HepG2 (cell line): ENCODE measurements around the gene MCMBP. TPM values are rescaled to one million over a fixed set of nuclear protein-coding genes. Genes with fewer than 3 reads are reported as not detected.

Source experiments
- ATAC-seq: fragments of 200-7000 bp; cut with Tn5 transposase; 3 replicates; pipeline ENCODE4 v1.9.1; 2020; ENCODE audit warnings: mild to moderate bottlenecking, moderate library complexity
- BruUV-seq: library from RNA; stranded (reverse); fragments of 400-500 nt; replicated peaks from 2 replicates; lab custom pipeline; 2021; lab: Mats Ljungman, UMichigan
- CTCF ChIA-PET: fragments of 300-600 bp; formaldehyde crosslinking; extraction: SDS; loops from one replicate; lab custom pipeline; 2021; ENCODE audit warnings: low total read pairs, inconsistent platforms, low intra/inter-chr PET ratio; lab: Yijun Ruan, JAX
- POLR2A ChIA-PET: fragments of 350-600 bp; sonication (Branson Sonifier 250); formaldehyde crosslinking; loops from one replicate; lab custom pipeline; 2020; ENCODE audit warnings: antibody characterized with exemption, inconsistent platforms; lab: Yijun Ruan, JAX
- DNase-seq: peaks from one replicate; pipeline ENCODE4 v3.0.0-alpha.2; 2015; ENCODE audit warnings: low spot score
- FAIRE-seq: peaks from 3 replicates; lab custom pipeline; 2011; peaks lifted over from hg19 to GRCh38; lab: Jason Lieb, UNC
- H2AFZ ChIP-seq: one replicate; pipeline ENCODE4 v1.6.1; 2011; ENCODE audit warnings: low read length, inconsistent platforms
- H3K27ac ChIP-seq: fragments of 300-600 bp; 3 replicates; pipeline ENCODE4 v1.8.0; 2011; ENCODE audit warnings: mixed run types, mild to moderate bottlenecking, mixed read lengths, low read length, inconsistent platforms; ENCODE audit not compliant: insufficient read depth; ENCODE audit errors: extremely low read length
- H3K27me3 ChIP-seq, 2 experiments: fragments of 200-600 bp in 1 of 2; 2 replicates in 1 of 2; 3 replicates in 1 of 2; pipeline versions ENCODE4 v1.6.0 to v1.8.0; 2011; ENCODE audit warnings: low read length in 2 of 2, mild to moderate bottlenecking in 2 of 2, moderate library complexity in 2 of 2, inconsistent platforms in 1 of 2; ENCODE audit not compliant: insufficient read depth in 2 of 2, control insufficient read depth in 1 of 2
- H3K36me3 ChIP-seq, 2 experiments: fragments of 200-600 bp in 1 of 2; replicated peaks in 1 of 2; 2 replicates in 1 of 2; 3 replicates in 1 of 2; pipeline versions ENCODE4 v1.5.1 to v1.8.0; 2011; ENCODE audit warnings: low read length in 2 of 2, inconsistent platforms in 1 of 2; ENCODE audit not compliant: insufficient read depth in 2 of 2, control insufficient read depth in 1 of 2
- H3K4me1 ChIP-seq: 2 replicates; pipeline ENCODE4 v1.5.1; 2012; ENCODE audit warnings: low read length, inconsistent platforms; ENCODE audit not compliant: insufficient read depth
- H3K4me2 ChIP-seq: 2 replicates; pipeline ENCODE4 v1.6.0; 2011; ENCODE audit warnings: low read depth, low read length, inconsistent platforms
- H3K4me3 ChIP-seq, 3 experiments: fragments of 200-600 bp in 1 of 3; sonication (generic), shearing (Covaris generic) in 1 of 3; replicated peaks in 1 of 3; 2 replicates each; pipeline ENCODE4 v1.5.1; 2011 to 2016; ENCODE audit warnings: low read length in 3 of 3, inconsistent platforms in 2 of 3, low read depth in 2 of 3, mild to moderate bottlenecking in 2 of 3, control low read depth in 1 of 3, mixed read lengths in 1 of 3; ENCODE audit not compliant: insufficient read depth in 1 of 3
- H3K79me2 ChIP-seq: one replicate; pipeline ENCODE4 v1.6.1; 2011; ENCODE audit warnings: low read length, inconsistent platforms; ENCODE audit not compliant: insufficient read depth
- H3K9ac ChIP-seq: 2 replicates; pipeline ENCODE4 v1.6.0; 2011; ENCODE audit warnings: mild to moderate bottlenecking, low read depth, low read length, inconsistent platforms; ENCODE audit not compliant: insufficient read depth
- H3K9me3 ChIP-seq: 2 replicates; pipeline ENCODE4 v1.5.1; 2012; ENCODE audit warnings: mild to moderate bottlenecking, low read length
- H4K20me1 ChIP-seq: 2 replicates; pipeline ENCODE4 v1.6.0; 2011; ENCODE audit warnings: inconsistent platforms, mild to moderate bottlenecking, low read length, moderate library complexity; ENCODE audit not compliant: insufficient read depth
- BHLHE40 ChIP-seq: IDR thresholded peaks from 2 replicates; pipeline ENCODE4 v1.6.1; 2011; ENCODE audit warnings: low read length, improper control_type of control experiment
- CEBPG ChIP-seq: IDR thresholded peaks from 2 replicates; pipeline ENCODE4 v1.6.1; 2016
- FLYWCH1 ChIP-seq: sonication (generic); formaldehyde crosslinking; IDR thresholded peaks from 2 replicates; pipeline ENCODE4 v1.8.1; 2023; ENCODE audit warnings: mild to moderate bottlenecking, missing genetic modification reagents
- FOXA3 ChIP-seq: IDR thresholded peaks from 2 replicates; pipeline ENCODE4 v1.6.1; 2016; ENCODE audit warnings: missing genetic modification reagents, missing compliant biosample characterization
- GFI1 ChIP-seq: sonication (generic); formaldehyde crosslinking; IDR thresholded peaks from 2 replicates; pipeline ENCODE4 v1.5.0; 2020; ENCODE audit warnings: missing genetic modification reagents, mild to moderate bottlenecking, borderline replicate concordance
- IRF9 ChIP-seq: sonication (generic); formaldehyde crosslinking; IDR thresholded peaks from 2 replicates; pipeline ENCODE4 v1.8.0; 2022; ENCODE audit warnings: missing genetic modification reagents, mild to moderate bottlenecking, borderline replicate concordance
- KLF13 ChIP-seq: sonication (generic); formaldehyde crosslinking; IDR thresholded peaks from 2 replicates; pipeline ENCODE4 v1.4.0; 2020; ENCODE audit warnings: mild to moderate bottlenecking, missing genetic modification reagents
- MYNN ChIP-seq: sonication (generic); formaldehyde crosslinking; IDR thresholded peaks from 2 replicates; pipeline ENCODE4 v1.4.0; 2020; ENCODE audit warnings: mild to moderate bottlenecking, low read depth, missing genetic modification reagents
- NCOR1 ChIP-seq: fragments of 200-600 bp; sonication (generic); IDR thresholded peaks from 2 replicates; pipeline ENCODE4 v1.7.0; 2017; ENCODE audit warnings: antibody characterized with exemption, low read length, borderline replicate concordance
- ONECUT2 ChIP-seq: sonication (generic); formaldehyde crosslinking; IDR thresholded peaks from 2 replicates; pipeline ENCODE4 v1.4.0; 2020; ENCODE audit warnings: missing genetic modification reagents
- PAX8 ChIP-seq: sonication (generic); formaldehyde crosslinking; IDR thresholded peaks from 2 replicates; pipeline ENCODE4 v1.8.0; 2022; ENCODE audit warnings: mild to moderate bottlenecking, missing genetic modification reagents, borderline replicate concordance
- RAD21 ChIP-seq: fragments of 450-650 bp; formaldehyde crosslinking; IDR thresholded peaks from 2 replicates; pipeline ENCODE4 v1.5.0; 2020; ENCODE audit warnings: mild to moderate bottlenecking
- SAP130 ChIP-seq: IDR thresholded peaks from 2 replicates; pipeline ENCODE4 v1.6.1; 2016; ENCODE audit warnings: low read depth
- SOX13 ChIP-seq, 3 experiments: fragments of 450-650 bp in 1 of 3; sonication (generic) in 1 of 3; formaldehyde crosslinking in 1 of 3; IDR thresholded peaks in 2 of 3; conservative IDR thresholded peaks in 1 of 3; 2 replicates each; pipeline versions ENCODE4 v1.5.0 to v1.6.1; 2016 to 2020; ENCODE audit warnings: antibody characterized with exemption in 1 of 3, mild to moderate bottlenecking in 1 of 3, missing compliant biosample characterization in 1 of 3, missing genetic modification reagents in 1 of 3, moderate library complexity in 1 of 3
- SP5 ChIP-seq: IDR thresholded peaks from 2 replicates; pipeline ENCODE4 v1.6.1; 2016; ENCODE audit warnings: low read depth, borderline replicate concordance
- THYN1 ChIP-seq: sonication (generic); formaldehyde crosslinking; IDR thresholded peaks from 2 replicates; pipeline ENCODE4 v1.8.1; 2023; ENCODE audit warnings: low read depth, mild to moderate bottlenecking, moderate library complexity, missing genetic modification reagents, borderline replicate concordance
- ZNF12 ChIP-seq: sonication (generic); formaldehyde crosslinking; IDR thresholded peaks from 2 replicates; pipeline ENCODE4 v1.5.0; 2020; ENCODE audit warnings: missing genetic modification reagents
- ZNF460 ChIP-seq: sonication (generic); formaldehyde crosslinking; IDR thresholded peaks from 2 replicates; pipeline ENCODE4 v1.5.1; 2020; ENCODE audit warnings: missing genetic modification reagents, mild to moderate bottlenecking, borderline replicate concordance
- ZNF780A ChIP-seq: sonication (generic); formaldehyde crosslinking; IDR thresholded peaks from 2 replicates; pipeline ENCODE4 v1.8.0; 2022; ENCODE audit warnings: mild to moderate bottlenecking, missing genetic modification reagents, moderate library complexity
- ZNF784 ChIP-seq: sonication (generic); formaldehyde crosslinking; IDR thresholded peaks from 2 replicates; pipeline ENCODE4 v1.5.1; 2020; ENCODE audit warnings: missing genetic modification reagents, mild to moderate bottlenecking, borderline replicate concordance
- WGBS: methylation state at CpG from one replicate; pipeline ENCODE4 v1.1.6; 2017; ENCODE audit warnings: low lambda C conversion rate; 5-methylcytosine and 5-hydroxymethylcytosine counted together
- in situ Hi-C: cut with HindIII; loops from 2 replicates; pipeline ENCODE4 v1.10.0; 2017; ENCODE audit warnings: low pct_unique_long_range_greater_than_20kb; ENCODE audit not compliant: extremely low pct_ligation_motif_present
- intact Hi-C: fragments of 100-400 bp; cut with micrococcal nuclease; formaldehyde crosslinking; loops from one replicate; pipeline ENCODE4 v1.10.0; 2022; ENCODE audit not compliant: unreplicated experiment
- polyA plus RNA-seq, 8 experiments: library from polyadenylated mRNA; depleted of rRNA in 3 of 8; stranded (reverse) in 7 of 8; unstranded in 1 of 8; fragments of >200 nt; fragmentation: Illumina TruSeq in 4 of 8; extraction: Trizol in 4 of 8; gene quantifications; 2 replicates each; pipeline versions ENCODE4 v1.2.1 to v1.2.3, GENCODE V29; 2011 to 2016; ENCODE audit warnings: low read depth in 4 of 8, missing spikeins in 1 of 8, mixed read lengths in 1 of 8; ENCODE audit not compliant: insufficient read depth in 1 of 8
- total RNA-seq, 5 experiments: library from RNA; depleted of rRNA; stranded (reverse); fragments of >200 nt; fragmentation: Illumina TruSeq; extraction: Trizol; gene quantifications; 2 replicates each; pipeline ENCODE4 v1.2.3, GENCODE V29; 2016; ENCODE audit warnings: low read depth in 1 of 5
- TF ChIP-seq, protein P1 (sequence below): sonication (generic); formaldehyde crosslinking; IDR thresholded peaks from 2 replicates; pipeline ENCODE4 v1.5.1; 2020; ENCODE audit warnings: mild to moderate bottlenecking, missing genetic modification reagents, borderline replicate concordance

MCMBP gene
- total and polyA plus RNA-seq, 2 of the 13 experiments (the other 11 are each of a cell fraction or from before 2014, with no cell fraction given), result 35.7 to 62.4 TPM

DNA sequence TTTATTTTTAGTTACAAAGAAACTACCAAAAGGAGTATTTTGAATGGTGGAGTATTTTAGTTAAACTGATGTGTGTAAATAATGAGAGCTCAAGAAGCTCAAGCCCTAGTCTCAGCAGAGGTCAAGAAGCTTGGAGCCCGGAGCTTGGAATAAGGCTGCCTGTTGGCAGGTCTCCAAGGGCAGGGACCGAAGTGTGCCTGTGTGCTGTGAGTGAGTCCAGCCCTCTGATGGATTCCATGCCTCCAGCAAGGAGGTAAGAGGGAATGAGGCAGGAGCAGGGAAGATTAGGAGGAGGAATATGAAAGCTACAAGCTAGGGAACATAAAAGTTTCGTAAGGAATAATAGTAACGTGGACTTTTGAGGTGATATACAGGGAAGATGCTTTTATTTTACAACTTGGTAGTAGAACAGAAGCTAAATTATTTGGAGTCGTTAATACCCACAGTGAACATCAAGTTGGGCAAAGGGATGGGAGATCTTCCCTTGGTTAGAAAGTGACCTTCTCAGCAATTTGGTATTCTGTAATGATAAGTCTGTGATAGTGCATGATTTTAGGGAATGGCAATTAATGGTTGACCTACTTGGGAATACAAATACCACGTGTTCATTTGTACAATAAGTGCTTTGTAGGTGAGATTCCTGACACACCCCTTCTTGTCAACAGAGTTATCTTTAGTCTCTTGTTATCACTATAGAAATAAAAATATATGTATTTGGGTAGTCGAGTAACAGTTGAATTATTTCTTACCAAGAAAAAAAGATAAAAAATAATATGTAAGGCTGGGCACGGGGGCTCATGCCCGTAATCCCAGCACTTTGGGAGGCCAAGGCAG is 24.5 kb upstream of the MCMBP start:
- Histone ChIP-seq H3K9ac (peak overlapping the region; percentile 14; the same call in 1 of the 2 replicates), H3K9me3 (no peaks in the 10 kb centered on the region), H2AFZ (no peak overlapping the region), H3K36me3 (peaks cover 9 to 18% of the 10 kb centered on the region in 2 experiments), H3K27ac (peak overlapping the region; percentile 69), H3K4me2 (peak overlapping the region; percentile 72), H3K79me2 (peaks cover 84% of the 10 kb centered on the region), H3K27me3 (no peaks in the 10 kb centered on the region; a peak in 1 of 5 replicates), H3K4me3 (peak overlapping the region in 2 of 3 experiments; percentile 14 to 43; a peak in 4 of 6 replicates), H3K4me1 (peaks cover 70% of the 10 kb centered on the region), H4K20me1 (peaks cover 16% of the 10 kb centered on the region)
- in situ Hi-C loops, result no loop called here
- ATAC-seq (peak; percentile 12; the same call in 1 of the 3 replicates), DNase-seq (peak; percentile 62), FAIRE-seq (no peak)
- WGBS, result 33% methylated on average over 9 of the region's 9 CpGs
- POLR2A ChIA-PET, result interaction anchor here (3.0 kb wide), 1 partner anchor 25 kb away, joined by 21 read pairs; the partner anchor contains the start of gene MCMBP
- no TSS peak for BruUV-seq
- intact Hi-C loops, result no loop called here
- CTCF ChIA-PET, result no interaction called here
- TF ChIP-seq KLF13 (CRISPR knock-in tag) (no peak), PAX8 (CRISPR knock-in tag) (no peak), FOXA3 (CRISPR knock-in tag) (peak; percentile 24; the same call in 1 of the 2 replicates), MYNN (CRISPR knock-in tag) (no peak), SOX13 (IDR thresholded peaks at IDR 0.05) (no peak), SOX13 (CRISPR knock-in tag; conservative IDR thresholded peaks at IDR 0.05 in 1 of 2, IDR thresholded peaks at IDR 0.05 in 1 of 2) (peak in 1 of 2 experiments; percentile 53; a peak in 1 of 4 replicates), THYN1 (CRISPR knock-in tag) (no peak), SAP130 (CRISPR knock-in tag) (peak; percentile 31; the same call in 1 of the 2 replicates), IRF9 (CRISPR knock-in tag) (no peak), NCOR1 (no peak), ZNF12 (CRISPR knock-in tag) (no peak), ONECUT2 (no peak), BHLHE40 (no peak), ZNF460 (CRISPR knock-in tag) (no peak), FLYWCH1 (CRISPR knock-in tag) (no peak), ZNF780A (CRISPR knock-in tag) (no peak), SP5 (CRISPR knock-in tag) (0 out of 2 replicates have a peak, but pooled peaks have one; percentile 11), RAD21 (CRISPR knock-in tag) (no peak), GFI1 (CRISPR knock-in tag) (peak; percentile 24; the same call in 1 of the 2 replicates), CEBPG (CRISPR knock-in tag) (no peak), ZNF784 (no peak)
- TF ChIP-seq, protein P1, sequence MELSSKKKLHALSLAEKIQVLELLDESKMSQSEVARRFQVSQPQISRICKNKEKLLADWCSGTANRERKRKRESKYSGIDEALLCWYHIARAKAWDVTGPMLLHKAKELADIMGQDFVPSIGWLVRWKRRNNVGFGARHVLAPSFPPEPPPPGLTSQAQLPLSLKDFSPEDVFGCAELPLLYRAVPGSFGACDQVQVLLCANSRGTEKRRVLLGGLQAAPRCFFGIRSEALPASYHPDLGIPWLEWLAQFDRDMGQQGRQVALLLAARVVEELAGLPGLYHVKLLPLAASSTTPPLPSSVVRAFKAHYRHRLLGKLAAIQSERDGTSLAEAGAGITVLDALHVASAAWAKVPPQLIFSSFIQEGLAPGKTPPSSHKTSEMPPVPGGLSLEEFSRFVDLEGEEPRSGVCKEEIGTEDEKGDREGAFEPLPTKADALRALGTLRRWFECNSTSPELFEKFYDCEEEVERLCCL (CRISPR knock-in tag), result no peak
